Kidney epithelial cell (primary cell): ENCODE measurements around the gene RARB. TPM values are rescaled to one million over a fixed set of nuclear protein-coding genes. Genes with fewer than 3 reads are reported as not detected.

ENCODE experiments used
- DNase-seq: peaks from one replicate; pipeline ENCODE4 v3.0.0-alpha.2; 2010; ENCODE audit warnings: low read depth
- H3K27me3 ChIP-seq: 2 replicates; pipeline ENCODE4 v1.6.0; 2011; ENCODE audit warnings: low read length; ENCODE audit not compliant: control insufficient read depth, insufficient read depth
- H3K36me3 ChIP-seq: 2 replicates; pipeline ENCODE4 v1.5.1; 2011; ENCODE audit warnings: low read length; ENCODE audit not compliant: control insufficient read depth, insufficient read depth
- H3K4me3 ChIP-seq: 2 replicates; pipeline ENCODE4 v1.5.1; 2011; ENCODE audit warnings: low read depth, mild to moderate bottlenecking, control low read depth, low read length
- CTCF ChIP-seq: IDR thresholded peaks from 2 replicates; pipeline ENCODE4 v1.5.1; 2011; ENCODE audit warnings: mild to moderate bottlenecking, moderate library complexity, low read length, control low read depth, inconsistent platforms; ENCODE audit not compliant: insufficient read depth, poor library complexity, severe bottlenecking
- total RNA-seq: library from RNA; depleted of rRNA; stranded (reverse); fragments of >200 nt; gene quantifications from 2 replicates; pipeline ENCODE4 v1.2.3, GENCODE V29; 2015

The RARB gene
- total RNA-seq, 1 donor from 2014 or later = 3.6 TPM

DNA sequence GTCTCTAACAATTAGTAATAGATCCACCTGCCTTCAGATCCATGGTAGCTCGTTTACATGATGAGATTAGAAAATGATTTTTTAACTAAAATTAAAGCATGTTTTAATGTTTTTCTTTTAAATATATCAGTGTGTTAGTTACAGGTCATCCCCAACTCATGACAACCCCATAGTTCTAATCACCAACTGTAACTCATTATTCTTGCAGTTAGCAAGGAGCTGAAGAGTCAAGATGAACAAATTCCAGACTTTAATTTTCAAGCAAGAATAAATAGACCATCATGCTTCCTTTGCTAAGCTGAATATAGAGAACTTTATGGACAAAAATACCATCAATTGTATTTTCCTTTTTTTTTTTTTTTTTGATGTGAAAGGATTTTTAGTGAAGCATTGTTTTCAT, 135.5 kb downstream of the RARB start:
- no peak for TF ChIP-seq CTCF
- Histone ChIP-seq H3K27me3 (no peaks in the 10 kb centered on the region), H3K4me3 (no peak overlapping the region), H3K36me3 (no peaks in the 10 kb centered on the region)
- no peak for DNase-seq

DNA sequence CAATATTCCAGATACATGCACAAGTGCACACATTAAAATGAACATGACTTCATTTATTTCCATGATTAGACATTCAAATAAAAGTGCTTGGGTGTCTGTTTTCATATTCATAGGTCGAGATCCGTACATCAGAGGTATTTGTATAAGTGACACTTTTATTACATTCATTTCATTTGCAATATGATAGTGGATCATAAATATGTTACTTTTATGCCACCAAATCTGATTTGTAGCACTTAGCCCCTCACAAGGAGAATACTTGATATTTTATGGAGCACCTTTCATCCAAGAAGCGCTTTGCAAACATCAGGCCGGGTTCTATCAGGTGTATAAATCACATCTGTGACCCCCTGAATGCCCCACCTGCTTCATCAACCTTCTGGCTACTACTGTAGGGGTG, 136.0 kb downstream of the RARB start:
- Histone ChIP-seq H3K36me3 (no peaks in the 10 kb centered on the region), H3K27me3 (no peaks in the 10 kb centered on the region), H3K4me3 (no peak overlapping the region)
- no peak for DNase-seq
- no peak for TF ChIP-seq CTCF

- TF ChIP-seq CTCF = no peak
- no peak overlapping the region for H3K4me3 ChIP-seq
- DNase-seq = no peak
- H3K36me3 ChIP-seq = no peaks in the 10 kb centered on the region
- H3K27me3 ChIP-seq = no peaks in the 10 kb centered on the region
Observed at GRCh38 chr3:25565807-25566206, 137.7 kb downstream of the RARB start.

GRCh38 chr3:25566358-25566920, 138.4 kb downstream of the RARB start:
- Histone ChIP-seq H3K4me3 (no peak overlapping the region), H3K27me3 (no peaks in the 10 kb centered on the region), H3K36me3 (no peaks in the 10 kb centered on the region)
- TF ChIP-seq CTCF = no peak
- DNase-seq = no peak

- no peak for DNase-seq
- no peak overlapping the region for H3K4me3 ChIP-seq
- H3K27me3 ChIP-seq = no peaks in the 10 kb centered on the region
- no peaks in the 10 kb centered on the region for H3K36me3 ChIP-seq
- no peak for TF ChIP-seq CTCF
Observed at GRCh38 chr3:25567388-25567787, 139.3 kb downstream of the RARB start.

DNA sequence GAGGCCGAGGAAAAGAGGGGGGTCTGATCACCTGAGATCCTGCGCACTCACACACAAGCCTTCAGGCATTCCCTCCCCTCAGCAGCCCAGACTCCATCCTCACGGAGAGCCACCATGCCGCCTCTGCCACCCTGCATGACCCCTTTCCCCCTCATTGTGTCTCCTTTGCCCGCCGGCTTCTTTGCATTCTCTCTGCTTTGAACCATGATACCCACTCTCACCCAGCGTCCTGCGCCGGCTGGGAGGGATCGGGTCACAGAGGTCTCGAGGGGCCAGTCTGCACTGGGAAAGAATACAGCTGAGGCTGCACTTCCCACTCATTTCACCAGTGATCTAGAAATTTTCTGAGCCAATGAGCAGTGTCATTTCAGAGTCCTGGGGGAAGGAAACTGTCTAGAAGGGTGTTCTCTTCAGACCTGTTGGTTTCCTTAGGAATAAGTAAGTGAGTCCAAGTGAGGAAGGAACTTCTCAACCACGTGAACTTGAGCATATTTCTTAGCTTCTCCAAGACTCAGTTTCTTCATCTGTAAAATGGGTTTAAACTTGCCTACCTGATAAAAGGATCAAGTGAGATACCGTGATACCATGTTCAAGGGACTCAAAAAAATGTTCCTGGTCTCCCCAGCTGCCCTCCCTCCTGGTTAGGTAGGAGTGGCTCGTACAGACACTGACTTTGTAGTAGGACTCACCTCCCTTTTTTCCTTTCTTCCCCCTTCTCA, 139.9 kb downstream of the RARB start:
- Histone ChIP-seq H3K4me3 (no peak overlapping the region), H3K36me3 (no peaks in the 10 kb centered on the region), H3K27me3 (no peaks in the 10 kb centered on the region)
- TF ChIP-seq CTCF = no peak
- no peak for DNase-seq
